Kasumi-1 (cell line): ENCODE measurements around the gene RBM27.
A peak's percentile ranks its signal among the peaks of the same experiment; 100 is the strongest.
"Not testable (repeated sequence)": the region's sequence is repeated elsewhere in the genome, so short reads cannot be mapped to it uniquely, and the experiment has no call there.

Experiments
- DNase-seq, 2 experiments: peaks; one replicate each; lab custom pipeline; 2025; lab: John Stamatoyannopoulos, UW

Gene RBM27

DNA sequence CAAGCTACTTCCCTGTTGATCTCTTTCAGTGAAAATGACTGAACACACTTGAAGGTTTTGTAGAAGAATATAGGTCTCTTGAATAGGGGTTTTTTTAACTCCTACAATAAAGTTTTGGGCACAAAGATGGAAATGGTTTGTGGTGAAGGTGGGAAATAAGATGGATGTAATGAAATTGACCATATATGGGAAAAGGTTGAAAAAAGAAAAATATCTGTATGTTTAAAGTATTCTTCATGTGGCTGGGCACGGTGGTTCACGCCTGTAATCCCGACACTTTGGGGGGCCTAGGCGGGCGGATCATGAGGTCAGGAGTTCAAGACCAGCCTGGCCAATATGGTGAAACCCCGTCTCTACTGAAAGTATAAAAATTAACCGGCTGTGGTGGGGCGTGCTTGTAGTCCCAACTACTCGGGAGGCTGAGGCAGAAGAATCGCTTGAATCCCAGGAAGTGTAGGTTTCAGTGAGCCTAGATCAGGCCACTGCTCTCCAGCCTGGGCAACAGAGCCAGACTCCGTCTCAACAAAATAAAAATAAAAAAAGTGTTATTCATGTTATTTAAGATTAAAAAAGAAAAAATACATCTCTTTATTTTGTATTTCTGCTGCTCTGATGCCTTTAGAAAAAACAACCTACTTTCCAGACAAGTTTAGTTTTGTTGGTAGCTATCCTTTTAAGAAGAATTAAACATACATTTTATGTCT is 2.2 kb downstream of the RBM27 start:
- DNase-seq: peak in 1 of 2 experiments; percentile 39

DNA sequence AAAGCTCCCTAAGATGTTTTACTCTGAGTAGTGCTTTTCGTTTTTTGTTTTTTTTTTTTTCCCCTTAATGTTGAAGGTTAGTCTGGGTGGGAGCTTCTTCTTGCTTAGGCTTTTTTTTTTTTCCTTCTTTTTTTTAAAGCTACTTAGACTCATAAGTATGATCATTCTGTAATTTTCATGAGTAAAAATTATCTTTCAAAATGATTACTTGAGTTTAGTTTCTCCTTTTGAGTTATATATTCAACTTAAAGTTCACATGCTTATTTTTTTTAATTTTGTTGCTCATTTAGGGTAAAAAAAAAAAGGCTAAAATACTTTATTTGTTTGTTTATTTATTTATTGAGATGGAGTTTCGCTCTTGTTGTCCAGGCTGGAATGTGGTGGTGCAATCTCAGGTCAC is 2.9 kb downstream of the RBM27 start:
- DNase-seq: no peak

DNA sequence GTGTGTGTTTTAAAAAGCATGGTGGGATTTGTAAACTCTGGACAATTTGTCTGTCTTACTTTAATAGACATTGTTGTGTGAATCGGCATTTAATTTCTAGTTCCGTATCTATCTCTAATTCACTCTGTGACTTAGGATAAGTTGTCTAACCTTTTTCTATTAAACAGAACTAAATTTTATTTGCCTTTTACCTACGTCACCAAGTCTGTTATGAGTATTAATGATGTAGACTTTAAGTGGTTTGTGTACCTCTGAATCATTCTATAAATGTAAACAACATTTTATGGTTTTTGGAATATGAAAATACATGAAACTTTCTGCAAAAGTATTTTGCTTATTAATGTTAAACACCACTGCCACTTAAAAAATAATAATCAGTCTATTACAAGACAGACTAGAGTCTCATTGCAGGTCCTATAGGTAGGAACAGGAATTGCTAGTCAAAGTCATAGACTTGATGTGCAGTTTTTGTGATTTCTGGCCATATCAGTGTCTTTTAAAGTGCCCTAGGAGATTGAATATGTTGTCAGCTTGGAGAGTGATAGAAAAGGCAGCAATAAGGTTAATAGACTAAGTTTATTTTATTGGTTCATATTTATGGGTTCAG is 5.6 kb downstream of the RBM27 start:
- DNase-seq: peak in 1 of 2 experiments; percentile 8

DNA sequence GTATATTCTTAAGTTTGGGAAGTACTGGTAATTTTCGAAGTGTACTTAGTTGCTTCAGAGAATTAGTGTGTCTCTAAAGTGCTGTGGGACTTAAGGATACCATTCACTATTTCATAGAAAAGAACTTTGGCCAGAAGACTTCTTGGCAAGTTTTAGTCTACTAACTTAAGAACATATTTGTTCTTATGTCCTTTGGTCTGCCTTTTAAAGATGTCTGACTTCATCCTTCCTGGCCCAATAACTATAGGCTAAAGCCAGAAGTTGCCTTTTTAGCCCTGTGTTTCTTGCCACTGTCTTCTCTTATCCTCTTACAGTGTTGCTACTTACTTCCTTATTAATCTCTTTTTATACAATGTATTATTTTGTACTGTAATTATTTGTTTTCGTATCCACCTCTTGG is 6.3 kb downstream of the RBM27 start:
- DNase-seq: no peak

DNA sequence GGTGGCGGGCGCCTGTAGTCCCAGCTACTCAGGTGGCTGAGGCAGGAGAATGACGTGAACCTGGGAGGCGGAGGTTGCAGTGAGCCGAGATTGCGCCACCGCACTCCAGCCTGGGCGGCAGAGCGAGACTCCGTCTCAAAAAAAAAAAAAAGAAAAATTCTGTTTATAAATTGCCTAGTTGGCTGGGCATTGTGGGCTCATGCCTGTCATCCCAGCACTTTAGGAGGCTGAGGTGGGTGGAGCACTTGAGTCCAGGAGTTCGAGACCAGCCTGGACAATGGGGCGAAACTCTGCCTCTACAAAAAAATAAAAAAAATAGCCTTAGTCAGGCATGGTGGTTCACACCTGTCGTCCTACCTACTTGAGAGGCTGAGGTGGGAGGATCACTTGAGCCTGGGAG is 7.4 kb downstream of the RBM27 start:
- not testable (repeated sequence) for DNase-seq

DNA sequence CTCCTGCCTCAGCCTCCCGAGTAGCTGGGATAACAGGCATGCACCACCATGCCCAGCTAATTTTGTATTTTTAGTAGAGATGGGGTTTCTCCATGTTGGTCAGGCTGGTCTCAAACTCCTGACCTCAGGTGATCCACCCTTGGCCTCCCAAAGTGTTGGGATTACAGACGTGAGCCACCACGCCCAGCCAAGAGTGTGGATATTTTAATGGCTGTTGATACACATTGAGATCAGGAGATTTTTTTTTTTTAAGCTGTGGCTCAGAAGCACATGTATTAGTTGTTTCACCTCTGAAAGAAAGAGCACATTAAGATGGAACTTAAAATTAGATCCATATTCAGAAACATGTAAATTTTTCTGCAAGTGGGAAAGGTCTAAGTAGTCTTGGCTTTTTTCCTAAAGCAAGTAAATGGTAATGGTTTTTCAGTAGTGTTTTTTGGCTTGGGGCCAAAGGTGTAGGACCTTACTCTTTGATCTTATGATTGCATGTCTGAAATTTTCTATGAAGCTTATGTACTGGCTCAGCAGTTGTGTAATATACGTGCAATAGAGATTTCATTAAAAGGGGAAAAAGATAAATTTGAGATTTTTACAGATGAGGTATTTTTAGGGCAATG is 9.9 kb downstream of the RBM27 start:
- no peak for DNase-seq

DNA sequence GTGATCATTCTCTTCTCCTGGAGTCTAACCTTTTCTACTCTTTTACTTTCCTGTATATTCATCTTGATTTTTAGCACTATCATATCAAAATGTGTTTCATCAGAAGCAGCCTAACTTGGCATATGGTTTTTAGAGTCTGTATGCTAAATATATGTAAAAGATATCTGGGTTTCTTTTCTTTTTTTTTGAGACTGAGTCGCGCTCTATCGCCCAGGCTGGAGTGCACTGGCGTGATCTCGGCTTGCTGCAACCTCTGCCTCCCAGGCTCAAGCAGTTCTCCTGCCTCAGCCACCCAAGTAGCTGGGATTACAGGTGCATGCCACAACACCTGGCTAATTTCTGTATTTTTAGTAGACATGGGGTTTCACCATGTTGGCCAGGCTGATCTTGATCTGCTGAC is 11.5 kb downstream of the RBM27 start:
- not testable (repeated sequence) for DNase-seq

DNA sequence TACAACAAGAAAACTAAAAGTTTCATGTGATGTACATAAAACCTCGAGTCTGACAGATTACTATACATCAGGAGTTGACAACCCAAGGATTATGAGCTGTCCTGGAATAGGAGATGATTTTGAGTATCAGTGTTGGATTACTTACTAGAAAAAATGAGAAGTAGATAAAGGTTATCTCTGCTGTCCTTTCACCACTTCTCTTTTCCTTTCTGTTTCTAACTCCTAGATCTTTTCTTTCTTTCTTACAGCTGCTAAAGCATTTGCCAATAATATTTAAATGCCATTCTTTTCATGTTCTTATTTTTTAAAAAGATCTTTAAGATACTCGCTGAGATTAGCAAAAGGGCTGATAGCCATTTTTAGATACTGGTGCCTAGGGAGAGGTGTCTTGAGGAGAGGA is 14.8 kb downstream of the RBM27 start:
- DNase-seq: peak in 1 of 2 experiments; percentile 29

DNA sequence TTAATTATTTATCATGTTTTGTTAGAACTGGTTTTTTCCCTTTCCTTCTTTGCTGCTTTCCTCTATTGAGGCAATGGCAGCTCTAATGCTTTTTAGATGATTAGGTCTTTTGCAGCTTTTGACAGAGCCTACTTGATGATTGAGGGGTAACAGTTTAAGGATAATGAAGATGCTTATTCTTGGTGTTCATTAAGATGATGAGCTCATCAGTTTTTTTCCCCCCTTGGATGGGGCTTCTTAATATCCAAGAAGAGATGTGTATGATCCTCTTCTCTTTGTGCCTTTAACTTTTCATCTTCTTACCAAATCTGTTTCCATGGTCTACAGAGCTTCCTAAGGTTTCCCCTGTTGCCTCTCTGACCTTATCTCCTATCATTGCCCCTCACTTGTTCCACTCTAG is 15.8 kb downstream of the RBM27 start:
- no peak for DNase-seq

DNA sequence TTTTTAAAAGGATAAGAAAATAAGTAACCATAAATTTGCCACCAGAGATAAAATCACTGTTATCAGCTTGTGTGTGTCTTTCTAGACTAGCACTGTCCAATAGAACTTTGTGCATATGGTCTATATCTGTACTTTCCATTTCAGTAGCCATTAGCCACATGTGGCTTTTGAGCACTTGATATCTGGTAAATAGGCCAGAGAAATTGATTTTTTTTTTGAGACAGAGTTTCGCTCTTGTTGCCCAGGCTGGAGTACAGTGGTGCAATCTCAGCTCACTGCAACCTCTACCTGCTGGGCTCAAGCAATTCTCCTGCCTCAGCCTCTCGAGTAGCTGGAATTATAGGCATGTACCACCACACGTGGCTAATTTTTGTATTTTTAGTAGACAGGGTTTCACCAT is 17.8 kb downstream of the RBM27 start:
- no peak for DNase-seq

DNA sequence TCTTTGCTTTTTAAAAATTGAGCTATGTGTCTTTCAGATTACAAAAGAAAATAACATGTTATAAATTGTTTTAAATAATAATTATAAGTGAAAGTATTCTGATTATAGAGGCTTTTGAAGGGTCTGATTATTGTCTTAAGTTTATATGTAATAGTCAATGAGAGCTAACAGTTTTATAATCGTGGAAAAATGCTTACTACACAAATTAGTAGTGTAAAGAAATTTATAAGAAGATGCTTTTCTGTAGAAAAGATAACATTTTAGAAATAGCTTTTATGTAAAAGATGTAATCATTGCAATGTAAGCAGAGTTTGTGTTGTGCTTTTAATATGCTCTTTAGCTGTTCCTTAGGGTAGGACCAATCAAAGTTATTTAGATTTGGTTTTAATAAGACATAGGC is 18.6 kb downstream of the RBM27 start:
- DNase-seq: no peak

DNA sequence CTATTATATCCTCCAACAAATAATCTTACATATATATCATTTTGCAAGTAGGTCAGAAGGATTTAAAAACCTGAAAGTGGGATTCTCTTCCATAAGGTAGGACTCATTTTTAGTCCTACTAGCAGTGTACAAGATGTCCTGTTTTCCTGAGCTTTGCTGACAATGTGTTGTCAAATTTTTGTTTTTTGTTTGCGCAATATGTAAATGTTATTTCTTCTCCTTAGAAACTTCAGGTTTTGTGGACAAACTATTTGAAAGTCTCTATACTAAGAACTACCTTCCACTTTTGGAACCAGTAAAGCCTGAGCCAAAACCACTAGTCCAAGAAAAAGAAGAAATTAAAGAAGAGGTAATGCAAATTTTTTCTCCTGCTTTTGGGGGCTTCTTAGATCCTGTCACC is 19.8 kb downstream of the RBM27 start:
- no peak for DNase-seq

DNA sequence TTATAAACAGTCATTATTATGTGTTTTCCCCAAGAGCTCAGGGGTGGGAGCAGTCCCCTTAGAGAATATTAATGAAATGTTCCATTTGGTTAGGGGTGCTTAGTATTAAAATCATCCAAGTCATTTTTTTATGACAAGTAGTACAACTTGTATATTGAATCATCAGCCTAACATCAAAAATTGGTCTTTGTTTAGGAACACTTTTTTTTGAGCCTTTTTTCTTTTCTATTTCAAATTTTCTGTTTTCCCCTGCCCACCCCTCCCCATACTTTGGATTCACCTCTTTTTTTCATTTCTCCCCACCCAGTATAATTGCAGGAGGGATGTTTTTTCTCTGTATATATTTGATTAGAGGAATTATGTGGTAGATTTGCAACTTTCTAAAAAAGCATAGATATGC is 25.8 kb downstream of the RBM27 start:
- no peak for DNase-seq

DNA sequence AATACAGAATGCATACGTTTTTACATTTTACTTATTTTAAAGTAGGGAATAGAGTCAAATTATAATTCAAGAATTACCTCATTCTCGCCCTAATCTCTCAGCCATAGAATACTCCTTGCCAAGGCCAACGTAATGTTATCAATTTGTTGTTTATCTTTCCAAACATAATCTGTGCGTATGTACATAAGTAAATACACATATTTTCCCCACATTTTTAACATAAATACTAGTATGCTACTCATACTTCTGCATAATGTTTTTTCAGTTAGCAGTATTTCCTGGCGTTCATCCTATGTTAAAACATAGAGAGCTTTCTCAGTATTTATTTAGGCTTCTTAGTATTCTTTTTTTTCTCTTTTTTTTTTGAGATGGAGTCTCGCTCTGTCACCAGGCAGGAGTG is 28.8 kb downstream of the RBM27 start:
- no peak for DNase-seq

DNA sequence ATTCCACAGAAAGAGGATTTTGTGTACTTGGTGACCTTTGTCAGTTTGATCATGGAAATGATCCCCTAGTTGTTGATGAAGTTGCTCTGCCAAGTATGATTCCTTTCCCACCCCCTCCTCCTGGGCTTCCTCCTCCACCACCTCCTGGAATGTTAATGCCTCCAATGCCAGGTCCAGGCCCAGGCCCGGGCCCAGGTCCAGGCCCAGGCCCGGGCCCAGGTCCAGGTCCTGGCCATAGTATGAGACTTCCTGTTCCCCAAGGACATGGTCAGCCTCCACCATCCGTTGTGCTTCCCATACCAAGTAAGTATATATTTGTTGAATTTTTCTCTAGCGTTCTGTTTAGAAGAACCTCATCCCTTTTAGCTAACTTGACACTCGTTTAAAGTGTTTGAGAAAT is 30.0 kb downstream of the RBM27 start:
- DNase-seq: no peak

DNA sequence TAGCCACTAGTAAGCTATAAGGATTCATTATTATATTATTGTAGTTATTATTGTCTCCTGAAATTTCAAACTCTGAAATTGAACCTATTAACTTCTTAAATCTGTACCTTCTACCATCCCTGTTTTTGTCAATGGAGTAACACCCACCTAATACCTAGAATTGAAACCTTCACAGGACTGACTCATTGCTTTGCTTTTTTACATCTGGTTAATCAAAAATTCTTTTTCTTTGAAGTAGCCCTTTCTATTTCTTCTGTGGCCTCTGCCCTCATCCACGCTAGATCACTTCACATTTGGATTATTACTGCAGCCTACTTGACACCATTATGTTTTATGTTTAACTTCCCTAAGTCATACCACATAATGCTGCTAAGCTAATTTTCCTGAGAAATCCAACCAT is 35.6 kb downstream of the RBM27 start:
- DNase-seq: no peak

DNA sequence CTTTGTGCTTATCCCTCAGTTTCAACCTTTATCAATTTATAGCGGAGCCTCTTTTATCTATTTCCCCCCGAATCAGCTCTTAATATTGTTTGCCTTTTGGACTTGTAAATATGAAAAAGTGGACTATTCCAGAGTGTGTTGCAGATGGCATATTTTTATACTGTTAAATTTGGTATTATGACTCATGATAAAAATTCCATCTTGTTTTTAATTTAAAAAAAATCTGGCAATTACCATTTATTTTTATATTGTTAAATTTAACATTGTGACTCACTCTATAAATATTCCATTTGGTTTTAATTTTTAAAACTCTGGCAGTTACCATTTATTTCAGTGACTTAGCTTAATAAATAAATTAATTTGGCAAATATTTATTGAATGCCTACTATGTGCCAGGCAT is 37.5 kb downstream of the RBM27 start:
- DNase-seq: no peak

DNA sequence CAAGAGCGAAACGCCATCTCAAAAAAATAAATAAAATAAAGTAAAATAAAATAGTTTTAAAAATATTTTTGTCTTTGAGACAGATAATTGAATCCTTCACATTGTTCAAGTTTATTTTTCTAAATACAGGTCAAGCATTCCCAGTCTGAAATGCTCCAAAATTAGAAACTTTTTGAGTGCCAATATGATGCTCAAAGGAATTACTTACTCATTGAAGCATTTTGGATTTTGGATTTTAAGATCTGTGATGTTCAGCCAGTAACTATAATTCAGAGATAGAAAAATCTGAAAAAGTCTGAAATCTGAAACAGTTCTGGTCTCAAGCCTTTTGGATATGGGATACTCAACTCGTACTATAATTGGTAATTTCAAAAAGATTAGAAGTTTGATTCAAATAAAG is 39.8 kb downstream of the RBM27 start:
- no peak for DNase-seq

DNA sequence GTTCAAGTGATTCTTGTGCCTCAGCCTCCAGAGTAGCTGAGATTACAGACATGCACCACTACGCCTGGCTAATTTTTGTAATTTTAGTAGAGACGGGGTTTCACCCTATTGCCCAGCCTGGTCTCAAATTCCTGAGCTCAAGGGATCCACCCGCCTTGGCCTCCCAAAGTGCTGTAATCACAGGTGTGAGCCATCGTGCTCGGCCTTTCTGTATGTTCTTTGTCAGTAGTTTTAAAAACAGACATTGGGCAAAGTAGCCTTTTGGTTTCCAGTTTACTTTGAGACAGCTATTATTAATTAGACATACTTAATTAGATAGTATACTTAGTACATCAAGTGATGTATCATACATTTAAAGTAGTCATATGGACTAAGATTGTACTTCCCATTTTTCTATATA is 45.2 kb downstream of the RBM27 start:
- DNase-seq: no peak

DNA sequence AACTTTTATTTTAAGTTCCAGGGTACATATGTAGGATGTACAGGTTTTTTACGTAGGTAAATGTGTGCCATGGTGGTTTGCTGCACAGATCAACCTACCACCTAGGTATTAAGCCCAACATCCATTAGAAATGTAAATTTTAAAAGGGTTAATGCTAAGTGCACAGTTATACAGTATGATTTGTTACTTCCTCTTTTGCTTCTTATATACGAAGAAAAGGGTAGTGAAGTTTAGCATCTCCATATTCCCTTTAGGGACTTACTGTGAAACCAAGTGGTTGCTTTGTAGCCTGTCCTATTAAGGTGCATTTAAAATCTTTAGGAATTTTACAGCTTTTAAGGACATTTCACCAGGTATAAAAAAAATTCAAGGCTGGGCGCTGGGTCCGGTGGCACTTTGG is 46.4 kb downstream of the RBM27 start:
- DNase-seq: peak; percentile 78 to 82
